ENCODE results near the gene OLFML1. TPM values are rescaled to one million over a fixed set of nuclear protein-coding genes. Genes with fewer than 3 reads are reported as not detected.
A peak's percentile ranks its signal among the peaks of the same experiment; 100 is the strongest.

OLFML1 gene
- total and polyA plus RNA-seq, 9 donors, result 16.3 to 114 (median 38.8) TPM

DNA sequence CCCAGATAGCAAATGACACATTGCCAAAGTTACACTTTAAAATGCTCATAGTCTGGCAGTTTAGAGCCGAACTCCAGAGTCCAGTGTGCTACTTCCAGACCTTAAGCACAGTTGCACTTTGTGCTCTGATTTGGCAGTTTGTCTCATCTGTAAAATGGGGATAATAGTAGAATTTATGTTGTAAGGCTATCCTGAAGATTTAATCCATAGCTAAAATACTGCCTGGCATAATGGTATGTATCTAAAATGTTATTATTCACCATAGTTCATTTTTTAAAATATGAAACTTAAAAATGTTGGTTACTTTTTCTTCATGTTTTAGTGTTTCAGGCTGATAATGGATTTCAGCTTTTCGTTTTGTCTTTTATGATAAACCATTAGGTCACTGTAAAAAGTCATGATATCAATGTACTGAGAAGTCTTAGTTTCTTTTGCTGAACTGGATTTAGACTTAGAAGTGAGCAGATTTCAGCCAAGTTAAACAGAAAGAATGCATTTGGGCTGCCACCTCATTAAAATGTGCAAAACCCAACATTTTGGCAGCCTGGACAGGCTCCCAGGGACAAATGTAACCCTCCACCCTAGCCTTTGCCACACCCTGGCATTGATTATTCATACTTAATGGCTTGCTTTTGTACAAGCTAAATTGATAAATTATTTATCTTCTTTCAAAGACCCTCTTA lies 933 bp downstream of the OLFML1 start:
- Histone ChIP-seq H3K27ac (peak overlapping the region; percentile 59 to 70), H3K27me3 (no peaks in the 10 kb centered on the region), H3K4me1 (ENCODE audit: insufficient read depth) (peaks cover 6% of the 10 kb centered on the region), H3K9me3 (no peaks in the 10 kb centered on the region), H3K36me3 (no peaks in the 10 kb centered on the region), H3K4me3 (peak overlapping the region; percentile 39)
- DNase-seq, result no peak
- WGBS, 3 donors, result 6 to 10% (median 7%) methylated on average over 2 of the region's 2 CpGs
- intact Hi-C loops (cut with DNase I), result no loop called here
- no peak for TF ChIP-seq EP300 (IDR thresholded peaks at IDR 0.05)

DNA sequence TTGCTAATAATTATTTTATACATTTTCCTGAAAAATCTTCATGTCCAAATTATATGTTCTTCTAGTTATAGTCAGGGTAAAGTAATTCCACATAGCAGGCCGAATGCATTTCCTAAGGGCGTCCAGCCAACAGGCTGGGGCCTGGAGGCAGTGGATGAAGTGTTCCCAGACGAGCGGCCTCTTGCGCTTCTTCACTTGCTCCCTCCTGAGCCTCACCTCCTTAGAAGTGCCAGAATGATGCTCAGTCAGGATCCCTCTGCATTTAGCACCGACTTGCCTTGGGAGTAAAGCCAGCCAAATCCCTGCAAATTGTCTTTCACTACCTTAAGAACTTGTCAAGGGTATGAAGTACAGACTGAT lies 1.5 kb downstream of the OLFML1 start:
- Histone ChIP-seq H3K27me3 (no peaks in the 10 kb centered on the region), H3K4me3 (peak overlapping the region; percentile 4), H3K4me1 (ENCODE audit: insufficient read depth) (peaks cover 6% of the 10 kb centered on the region), H3K36me3 (no peaks in the 10 kb centered on the region), H3K9me3 (no peaks in the 10 kb centered on the region), H3K27ac (no peak overlapping the region)
- 6 to 13% (median 12%) methylated on average over 6 of the region's 6 CpGs for WGBS, 3 donors
- intact Hi-C loops (cut with DNase I), result no loop called here
- TF ChIP-seq POLR2A (IDR thresholded peaks at IDR 0.05) (no peak), EP300 (IDR thresholded peaks at IDR 0.05) (no peak)
- TF ChIP-seq, protein P1, sequence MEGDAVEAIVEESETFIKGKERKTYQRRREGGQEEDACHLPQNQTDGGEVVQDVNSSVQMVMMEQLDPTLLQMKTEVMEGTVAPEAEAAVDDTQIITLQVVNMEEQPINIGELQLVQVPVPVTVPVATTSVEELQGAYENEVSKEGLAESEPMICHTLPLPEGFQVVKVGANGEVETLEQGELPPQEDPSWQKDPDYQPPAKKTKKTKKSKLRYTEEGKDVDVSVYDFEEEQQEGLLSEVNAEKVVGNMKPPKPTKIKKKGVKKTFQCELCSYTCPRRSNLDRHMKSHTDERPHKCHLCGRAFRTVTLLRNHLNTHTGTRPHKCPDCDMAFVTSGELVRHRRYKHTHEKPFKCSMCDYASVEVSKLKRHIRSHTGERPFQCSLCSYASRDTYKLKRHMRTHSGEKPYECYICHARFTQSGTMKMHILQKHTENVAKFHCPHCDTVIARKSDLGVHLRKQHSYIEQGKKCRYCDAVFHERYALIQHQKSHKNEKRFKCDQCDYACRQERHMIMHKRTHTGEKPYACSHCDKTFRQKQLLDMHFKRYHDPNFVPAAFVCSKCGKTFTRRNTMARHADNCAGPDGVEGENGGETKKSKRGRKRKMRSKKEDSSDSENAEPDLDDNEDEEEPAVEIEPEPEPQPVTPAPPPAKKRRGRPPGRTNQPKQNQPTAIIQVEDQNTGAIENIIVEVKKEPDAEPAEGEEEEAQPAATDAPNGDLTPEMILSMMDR (IDR thresholded peaks at IDR 0.05), result no peak
- DNase-seq, result peak; percentile 39 to 56 (median 47)

DNA sequence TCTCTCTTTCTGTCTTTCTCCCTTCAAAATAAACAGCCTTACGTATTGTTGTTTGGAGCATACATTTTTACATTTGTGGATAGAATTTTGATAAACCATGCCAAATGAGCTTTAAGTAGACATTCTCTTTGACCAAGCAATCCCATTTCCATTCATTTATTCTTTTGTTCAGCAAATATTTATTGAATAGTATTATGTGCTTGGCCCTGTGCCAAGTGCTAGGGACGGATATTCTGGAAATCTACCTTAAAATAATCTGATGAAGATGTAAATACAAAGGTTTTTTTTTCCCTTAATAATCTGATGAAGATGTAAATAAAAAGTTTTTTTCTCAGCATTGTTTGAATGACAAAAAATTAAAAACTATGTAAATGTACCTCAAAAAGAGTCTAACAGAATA lies 2.1 kb downstream of the OLFML1 start:
- no peaks in the 10 kb centered on the region for H3K36me3 ChIP-seq
- H3K4me1 ChIP-seq (ENCODE audit: insufficient read depth), result peaks cover 6% of the 10 kb centered on the region
- H3K4me3 ChIP-seq, result peak overlapping the region; percentile 4
- no peaks in the 10 kb centered on the region for H3K27me3 ChIP-seq
- 32 to 42% (median 37%) methylated on average over 2 of the region's 2 CpGs for WGBS, 3 donors
- intact Hi-C loops (cut with DNase I), result no loop called here
- TF ChIP-seq, protein P1 (IDR thresholded peaks at IDR 0.05), result no peak
- TF ChIP-seq POLR2A (IDR thresholded peaks at IDR 0.05) (no peak), EP300 (IDR thresholded peaks at IDR 0.05) (no peak)
- H3K27ac ChIP-seq, result no peak overlapping the region
- no peak for DNase-seq
- H3K9me3 ChIP-seq, result no peaks in the 10 kb centered on the region

DNA sequence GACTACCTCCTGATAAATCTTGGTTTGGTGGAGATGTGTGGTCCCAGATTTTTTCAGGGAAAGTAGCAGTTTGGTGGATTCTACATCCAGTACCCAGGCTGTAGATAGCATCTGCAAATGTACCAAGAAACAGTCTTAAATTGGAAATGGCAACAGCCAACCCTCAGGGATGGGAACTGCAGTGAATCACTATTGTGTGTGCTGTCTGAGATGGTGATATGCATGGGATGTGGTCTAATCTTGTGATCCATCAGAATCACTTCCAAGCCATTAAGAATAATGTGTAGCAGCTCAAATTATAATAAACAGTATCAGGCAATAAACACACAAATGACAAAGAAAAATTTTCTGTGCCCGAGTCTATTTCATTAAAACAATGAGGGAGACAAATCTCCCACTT lies 3.4 kb downstream of the OLFML1 start:
- TF ChIP-seq, protein P1 (IDR thresholded peaks at IDR 0.05), result no peak
- TF ChIP-seq POLR2A (IDR thresholded peaks at IDR 0.05) (no peak), EP300 (IDR thresholded peaks at IDR 0.05) (no peak)
- Histone ChIP-seq H3K9me3 (no peaks in the 10 kb centered on the region), H3K4me3 (no peak overlapping the region), H3K27me3 (no peaks in the 10 kb centered on the region), H3K4me1 (ENCODE audit: insufficient read depth) (peaks cover 6% of the 10 kb centered on the region), H3K36me3 (no peaks in the 10 kb centered on the region), H3K27ac (no peak overlapping the region)
- intact Hi-C loops (cut with DNase I), result no loop called here
- WGBS, 3 donors, result 92 to 98% (median 93%) methylated on average over 1 of the region's 1 CpG
- no peak for DNase-seq

DNA sequence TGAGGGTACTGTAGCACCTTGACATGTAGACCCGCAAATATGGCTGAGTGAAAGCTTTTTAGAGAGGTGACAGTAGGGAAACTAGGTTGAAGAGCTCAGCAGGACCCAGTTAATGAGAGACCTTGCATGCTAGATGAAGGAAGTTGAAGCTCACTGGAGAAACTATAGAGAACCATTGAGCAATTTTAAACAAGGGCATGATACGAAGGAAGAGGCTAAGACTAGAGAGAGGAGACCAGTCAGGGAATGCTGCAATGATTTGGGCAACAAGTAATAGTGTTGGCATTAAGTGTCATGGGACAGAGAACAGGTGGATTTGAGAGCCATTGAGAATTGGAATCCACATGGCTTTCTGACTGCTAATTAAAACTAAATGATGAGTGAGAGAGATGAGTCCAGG lies 4.1 kb downstream of the OLFML1 start:
- intact Hi-C loops (cut with DNase I), result no loop called here
- 94 to 99% (median 94%) methylated on average over 2 of the region's 2 CpGs for WGBS, 3 donors

More for the DNA sequence above, 4.1 kb downstream of the OLFML1 start:
- Histone ChIP-seq H3K27ac (no peak overlapping the region), H3K27me3 (no peaks in the 10 kb centered on the region), H3K4me1 (ENCODE audit: insufficient read depth) (peaks cover 6% of the 10 kb centered on the region), H3K36me3 (no peaks in the 10 kb centered on the region), H3K9me3 (no peaks in the 10 kb centered on the region), H3K4me3 (no peak overlapping the region)
- TF ChIP-seq POLR2A (IDR thresholded peaks at IDR 0.05) (no peak), EP300 (IDR thresholded peaks at IDR 0.05) (no peak)
- TF ChIP-seq, protein P1 (IDR thresholded peaks at IDR 0.05), result no peak
- no peak for DNase-seq
